T-cell (primary cell): ENCODE data around the gene KCNK3. TPM values are rescaled to one million over a fixed set of nuclear protein-coding genes. Genes with fewer than 3 reads are reported as not detected.
"Not testable (repeated sequence)": the region's sequence is repeated elsewhere in the genome, so short reads cannot be mapped to it uniquely, and the experiment has no call there.

Experiments used
- ATAC-seq, 4 experiments: fragments of 200-7000 bp in 3 of 4; fragments of 150-1000 bp in 1 of 4; cut with Tn5 transposase; replicated peaks in 1 of 4; 1 replicate in 3 of 4; 2 replicates in 1 of 4; pipeline ENCODE4 v1.10.0; 2021; ENCODE audit warnings: moderate library complexity in 3 of 4, mild to moderate bottlenecking in 2 of 4, moderate number of reproducible peaks in 1 of 4
- CTCF ChIA-PET, 2 donors: fragments of 300-600 bp; sonication (Branson Sonifier 250); formaldehyde crosslinking; loops; one replicate each; lab custom pipeline; 2022; ENCODE audit warnings: antibody characterized with exemption in 2 of 2; lab: Charles Lee
- POLR2A ChIA-PET, 2 donors: fragments of 300-600 bp; sonication (Branson Sonifier 250); formaldehyde crosslinking; loops; one replicate each; lab custom pipeline; 2022; ENCODE audit warnings: antibody characterized with exemption in 2 of 2; lab: Charles Lee
- DNase-seq, 35 experiments: peaks; one replicate each; pipeline versions ENCODE4 v3.0.0 to v3.0.0-alpha.2; 2013 to 2023
- H3K27ac ChIP-seq: one replicate; pipeline ENCODE4 v1.5.1; 2013; ENCODE audit warnings: low read length
- H3K27me3 ChIP-seq, 2 experiments: replicated peaks in 1 of 2; 1 replicate in 1 of 2; 2 replicates in 1 of 2; pipeline versions ENCODE4 v1.6.1 to v1.7.0; 2013; ENCODE audit warnings: low read length in 1 of 2, mixed read lengths in 1 of 2; ENCODE audit not compliant: control insufficient read depth in 2 of 2, insufficient read depth in 2 of 2; ENCODE audit errors: extremely low read depth in 1 of 2
- H3K36me3 ChIP-seq, 2 donors: 1 replicate in 1 of 2; 2 replicates in 1 of 2; pipeline versions ENCODE4 v1.6.1 to v1.7.0; 2013; ENCODE audit warnings: low read length in 1 of 2; ENCODE audit not compliant: control insufficient read depth in 2 of 2, insufficient read depth in 1 of 2; ENCODE audit errors: extremely low read depth in 1 of 2
- H3K4me1 ChIP-seq, 2 experiments: 1 replicate in 1 of 2; 2 replicates in 1 of 2; pipeline versions ENCODE4 v1.6.1 to v1.7.0; 2013; ENCODE audit warnings: low read length in 2 of 2, mixed read lengths in 1 of 2; ENCODE audit not compliant: insufficient read depth in 2 of 2, control insufficient read depth in 1 of 2; ENCODE audit errors: extremely low read depth in 1 of 2
- H3K4me3 ChIP-seq, 2 donors: 1 replicate in 1 of 2; 2 replicates in 1 of 2; pipeline versions ENCODE4 v1.5.1 to v1.7.0; 2013; ENCODE audit warnings: mild to moderate bottlenecking in 2 of 2, low read length in 1 of 2, moderate library complexity in 1 of 2; ENCODE audit not compliant: control insufficient read depth in 1 of 2; ENCODE audit errors: extremely low read depth in 1 of 2
- H3K9me3 ChIP-seq: 2 replicates; pipeline ENCODE4 v1.7.0; 2013
- H3K27ac Mint-ChIP-seq, 2 donors: one replicate each; pipeline ENCODE4 v1.8.0; 2020 to 2021; ENCODE audit warnings: mild to moderate bottlenecking in 2 of 2, mixed read lengths in 2 of 2
- H3K27me3 Mint-ChIP-seq, 2 donors: one replicate each; pipeline ENCODE4 v1.8.0; 2021 to 2022; ENCODE audit warnings: mixed read lengths in 2 of 2
- H3K36me3 Mint-ChIP-seq: one replicate; pipeline ENCODE4 v1.8.0; 2021; ENCODE audit warnings: mixed read lengths
- H3K4me1 Mint-ChIP-seq, 3 donors: one replicate each; pipeline ENCODE4 v1.8.0; 2020 to 2022; ENCODE audit warnings: mixed read lengths in 3 of 3, mild to moderate bottlenecking in 1 of 3
- H3K4me3 Mint-ChIP-seq, 3 donors: one replicate each; pipeline ENCODE4 v1.8.0; 2020 to 2022; ENCODE audit warnings: mild to moderate bottlenecking in 3 of 3, mixed read lengths in 3 of 3, moderate library complexity in 3 of 3
- H3K9me3 Mint-ChIP-seq, 3 donors: one replicate each; pipeline ENCODE4 v1.8.0; 2020 to 2022; ENCODE audit warnings: mixed read lengths in 3 of 3
- WGBS: methylation state at CpG from one replicate; pipeline ENCODE4 v1.1.5; 2013; ENCODE audit warnings: missing lambda C conversion rate; ENCODE audit not compliant: insufficient coverage; 5-methylcytosine and 5-hydroxymethylcytosine counted together
- total RNA-seq, 35 experiments: library from RNA in 6 of 35; stranded (reverse) in 6 of 35; fragments of 120-200 nt in 1 of 35; gene quantifications; one replicate each; pipeline versions ENCODE4 v1.2.1 to v1.2.4 and lab custom pipeline; 2013 to 2026

KCNK3 gene
- total RNA-seq, 5 donors from 2014 or later (not counting 1 experiment from before 2014, with no cell fraction given): 0.23 to 0.35 (median 0.26) TPM; not detected in 2

- Histone ChIP-seq H3K4me3 (no peak overlapping the region), H3K9me3 (no peaks in the 10 kb centered on the region), H3K27me3 (peaks cover 0 to 4% of the 10 kb centered on the region in 2 experiments), H3K4me1 (peaks cover 0 to 13% of the 10 kb centered on the region in 2 experiments), H3K36me3 (no peaks in the 10 kb centered on the region), H3K27ac (no peak overlapping the region)
- no peaks in the 10 kb centered on the region for H3K27me3 Mint-ChIP-seq
- no peaks in the 10 kb centered on the region for H3K9me3 Mint-ChIP-seq
- H3K4me1 Mint-ChIP-seq: peaks cover 0 to 7% (median 6%) of the 10 kb centered on the region in 3 donors
- ChIA-PET POLR2A (no interaction called here), CTCF (no interaction called here)
- no peak overlapping the region for H3K4me3 Mint-ChIP-seq
- H3K36me3 Mint-ChIP-seq: no peaks in the 10 kb centered on the region
- DNase-seq (no peak), ATAC-seq (no peak)
- H3K27ac Mint-ChIP-seq: no peak overlapping the region
- 83% methylated on average over 2 of the region's 3 CpGs for WGBS
Observed at GRCh38 chr2:26743852-26744251, 51.3 kb downstream of the KCNK3 start.

- Histone ChIP-seq H3K27me3 (peaks cover 0 to 4% of the 10 kb centered on the region in 2 experiments), H3K4me3 (no peak overlapping the region), H3K4me1 (peaks cover 0 to 13% of the 10 kb centered on the region in 2 experiments), H3K36me3 (no peaks in the 10 kb centered on the region), H3K9me3 (no peaks in the 10 kb centered on the region), H3K27ac (no peak overlapping the region)
- ChIA-PET POLR2A (no interaction called here), CTCF (interaction anchor here (0.6 to 1.8 kb wide), 7 partner anchors 8 to 1219 kb away, joined by 3 to 10 read pairs (median 4); no protein-coding TSS in a partner anchor)
- no peak overlapping the region for H3K27ac Mint-ChIP-seq
- H3K36me3 Mint-ChIP-seq: no peaks in the 10 kb centered on the region
- H3K9me3 Mint-ChIP-seq: no peaks in the 10 kb centered on the region
- ATAC-seq (no peak), DNase-seq (no peak)
- WGBS: 70% methylated on average over 3 of the region's 3 CpGs
- H3K4me3 Mint-ChIP-seq: no peak overlapping the region
- H3K4me1 Mint-ChIP-seq: peaks cover 0 to 7% (median 6%) of the 10 kb centered on the region in 3 donors
- H3K27me3 Mint-ChIP-seq: no peaks in the 10 kb centered on the region
Observed at GRCh38 chr2:26744953-26745352, 52.4 kb downstream of the KCNK3 start.

GRCh38 chr2:26745609-26746327 is 53.2 kb downstream of the KCNK3 start:
- Mint-ChIP-seq H3K4me3 (no peak overlapping the region), H3K36me3 (no peaks in the 10 kb centered on the region), H3K27me3 (no peaks in the 10 kb centered on the region), H3K9me3 (no peaks in the 10 kb centered on the region), H3K27ac (no peak overlapping the region), H3K4me1 (peaks cover 0 to 5% (median 4%) of the 10 kb centered on the region in 3 donors)
- ChIA-PET POLR2A (interaction anchor here in 1 of 2 donors (0.6 kb wide), 1 partner anchor 137 kb away, joined by 8 read pairs; no protein-coding TSS in a partner anchor), CTCF (interaction anchor here (0.7 to 1.8 kb wide), 6 partner anchors 8 to 1220 kb away, joined by 3 to 10 read pairs (median 5); no protein-coding TSS in a partner anchor)
- no peaks in the 10 kb centered on the region for H3K9me3 ChIP-seq
- no peaks in the 10 kb centered on the region for H3K36me3 ChIP-seq
- H3K4me3 ChIP-seq: no peak overlapping the region
- ATAC-seq (peak; percentile 74 to 78 (median 77)), DNase-seq (peak; percentile 17 to 87 (median 67))
- H3K4me1 ChIP-seq: peaks cover 0 to 8% of the 10 kb centered on the region in 2 experiments
- peaks cover 0 to 4% of the 10 kb centered on the region in 2 experiments for H3K27me3 ChIP-seq
- 7% methylated on average over 2 of the region's 9 CpGs for WGBS
- H3K27ac ChIP-seq: no peak overlapping the region

- ChIA-PET CTCF (interaction anchor here in 1 of 2 donors (0.7 kb wide), 1 partner anchor 832 kb away, joined by 3 read pairs; no protein-coding TSS in a partner anchor), POLR2A (no interaction called here)
- DNase-seq (no peak), ATAC-seq (no peak)
- no peak overlapping the region for H3K27ac ChIP-seq
- no peak overlapping the region for H3K27ac Mint-ChIP-seq
- H3K27me3 Mint-ChIP-seq: no peaks in the 10 kb centered on the region
- H3K27me3 ChIP-seq: peaks cover 0 to 1% of the 10 kb centered on the region in 2 experiments
- H3K36me3 Mint-ChIP-seq: no peaks in the 10 kb centered on the region
- no peaks in the 10 kb centered on the region for H3K9me3 ChIP-seq
- no peak overlapping the region for H3K4me3 Mint-ChIP-seq
- no peaks in the 10 kb centered on the region for H3K36me3 ChIP-seq
- no peaks in the 10 kb centered on the region for H3K4me1 Mint-ChIP-seq
- no peaks in the 10 kb centered on the region for H3K9me3 Mint-ChIP-seq
- H3K4me1 ChIP-seq: no peaks in the 10 kb centered on the region
- H3K4me3 ChIP-seq: no peak overlapping the region
- 71% methylated on average over 1 of the region's 3 CpGs for WGBS
Observed at GRCh38 chr2:26746934-26747333, 54.4 kb downstream of the KCNK3 start.

- H3K9me3 Mint-ChIP-seq, H3K4me1 Mint-ChIP-seq, H3K9me3 ChIP-seq, H3K27ac Mint-ChIP-seq, H3K27me3 Mint-ChIP-seq, H3K36me3 Mint-ChIP-seq, DNase-seq, CTCF ChIA-PET, POLR2A ChIA-PET, H3K36me3 ChIP-seq, H3K4me3 Mint-ChIP-seq, H3K4me1 ChIP-seq, H3K27ac ChIP-seq, H3K27me3 ChIP-seq, H3K4me3 ChIP-seq, ATAC-seq: not testable (repeated sequence)
- no CpG with 5 or more reads among the region's 8 CpGs for WGBS
Observed at GRCh38 chr2:26749787-26750420, 57.4 kb downstream of the KCNK3 start.

GRCh38 chr2:26750467-26750866 is 57.9 kb downstream of the KCNK3 start:
- H3K27me3 Mint-ChIP-seq, H3K4me1 ChIP-seq, H3K4me1 Mint-ChIP-seq, CTCF ChIA-PET, H3K27me3 ChIP-seq, H3K4me3 Mint-ChIP-seq, H3K36me3 ChIP-seq, H3K4me3 ChIP-seq, DNase-seq, ATAC-seq, H3K27ac ChIP-seq, H3K36me3 Mint-ChIP-seq, POLR2A ChIA-PET, H3K9me3 Mint-ChIP-seq, H3K27ac Mint-ChIP-seq, H3K9me3 ChIP-seq: not testable (repeated sequence)
- 88% methylated on average over 8 of the region's 11 CpGs for WGBS
